Transverse colon (tissue), 4 donors: ENCODE results near the gene MILR1. TPM values are rescaled to one million over a fixed set of nuclear protein-coding genes. Genes with fewer than 3 reads are reported as not detected.
"Not testable (repeated sequence)": the region's sequence is repeated elsewhere in the genome, so short reads cannot be mapped to it uniquely, and the experiment has no call there.

Experiments used
- DNase-seq: peaks from one replicate; pipeline ENCODE4 v3.0.0-alpha.2; 2019
- H3K27ac ChIP-seq, 4 donors: fragments of 200-600 bp; sonication (generic); 2 replicates each; pipeline ENCODE4 v1.5.1; 2016 to 2018; ENCODE audit warnings: inconsistent platforms in 4 of 4
- H3K27me3 ChIP-seq: fragments of 200-600 bp; sonication (generic); 2 replicates; pipeline ENCODE4 v1.5.1; 2017; ENCODE audit warnings: inconsistent platforms
- H3K36me3 ChIP-seq, 4 donors: fragments of 200-600 bp; sonication (generic); 2 replicates each; pipeline ENCODE4 v1.5.1; 2017 to 2019; ENCODE audit warnings: inconsistent platforms in 4 of 4
- H3K4me1 ChIP-seq, 4 donors: fragments of 200-600 bp; sonication (generic); 2 replicates each; pipeline ENCODE4 v1.5.1; 2017 to 2020; ENCODE audit warnings: inconsistent platforms in 4 of 4
- H3K4me3 ChIP-seq, 4 donors: fragments of 200-600 bp; sonication (generic); 1 replicate in 1 of 4; 2 replicates in 3 of 4; pipeline versions ENCODE4 v1.5.1 to v1.6.1; 2017 to 2019; ENCODE audit warnings: inconsistent platforms in 4 of 4
- H3K9me3 ChIP-seq, 2 donors: fragments of 200-600 bp; sonication (generic); 2 replicates each; pipeline ENCODE4 v1.5.1; 2017 to 2019; ENCODE audit warnings: inconsistent platforms in 2 of 2
- EP300 ChIP-seq: sonication (generic); formaldehyde crosslinking; IDR thresholded peaks from one replicate; pipeline ENCODE4 v1.6.1; 2017; ENCODE audit warnings: antibody characterized with exemption, low read depth
- POLR2A ChIP-seq: fragments of 450-650 bp; IDR thresholded peaks from one replicate; pipeline ENCODE4 v1.6.1; 2016; ENCODE audit warnings: antibody characterized with exemption, mild to moderate bottlenecking, moderate library complexity
- POLR2AphosphoS5 ChIP-seq, 3 donors: sonication (generic); formaldehyde crosslinking; IDR thresholded peaks; one replicate each; pipeline ENCODE4 v1.6.1; 2016; ENCODE audit warnings: antibody characterized with exemption in 3 of 3
- WGBS, 2 donors: methylation state at CpG; one replicate each; pipeline ENCODE4 v1.1.5; 2018; ENCODE audit warnings: low coverage in 1 of 2; 5-methylcytosine and 5-hydroxymethylcytosine counted together
- in situ Hi-C, 4 donors: fragments of 200-750 bp; cut with MboI; loops; one replicate each; pipeline versions ENCODE4 v1.15.0 to v1.15.1; 2017; ENCODE audit warnings: low sequenced_read_pairs in 3 of 4, low pct_ligation_motif_present in 1 of 4, low pct_unique_long_range_greater_than_20kb in 1 of 4
- intact Hi-C: fragments of 100-400 bp; cut with DNase I; formaldehyde crosslinking; loops from one replicate; pipeline ENCODE4 v1.15.1; 2023; ENCODE audit warnings: low total_unique reads
- total RNA-seq, 4 donors: library from RNA; depleted of rRNA; stranded (reverse); fragments of >200 nt; gene quantifications; one replicate each; pipeline ENCODE4 v1.1.0, GENCODE V29; 2016
- TF ChIP-seq, protein P1 (sequence below), 5 experiments: fragments of 200-600 bp in 3 of 5; fragments of 450-650 bp in 2 of 5; sonication (generic) in 3 of 5; IDR thresholded peaks; 1 replicate in 2 of 5; 2 replicates in 3 of 5; pipeline ENCODE4 v1.5.1; 2016 to 2017; ENCODE audit warnings: antibody characterized with exemption in 5 of 5, inconsistent platforms in 3 of 5, mild to moderate bottlenecking in 2 of 5, moderate library complexity in 1 of 5

Gene MILR1
- total RNA-seq, 4 donors from 2014 or later: 1.4 to 2.3 TPM; not detected in 2

DNA sequence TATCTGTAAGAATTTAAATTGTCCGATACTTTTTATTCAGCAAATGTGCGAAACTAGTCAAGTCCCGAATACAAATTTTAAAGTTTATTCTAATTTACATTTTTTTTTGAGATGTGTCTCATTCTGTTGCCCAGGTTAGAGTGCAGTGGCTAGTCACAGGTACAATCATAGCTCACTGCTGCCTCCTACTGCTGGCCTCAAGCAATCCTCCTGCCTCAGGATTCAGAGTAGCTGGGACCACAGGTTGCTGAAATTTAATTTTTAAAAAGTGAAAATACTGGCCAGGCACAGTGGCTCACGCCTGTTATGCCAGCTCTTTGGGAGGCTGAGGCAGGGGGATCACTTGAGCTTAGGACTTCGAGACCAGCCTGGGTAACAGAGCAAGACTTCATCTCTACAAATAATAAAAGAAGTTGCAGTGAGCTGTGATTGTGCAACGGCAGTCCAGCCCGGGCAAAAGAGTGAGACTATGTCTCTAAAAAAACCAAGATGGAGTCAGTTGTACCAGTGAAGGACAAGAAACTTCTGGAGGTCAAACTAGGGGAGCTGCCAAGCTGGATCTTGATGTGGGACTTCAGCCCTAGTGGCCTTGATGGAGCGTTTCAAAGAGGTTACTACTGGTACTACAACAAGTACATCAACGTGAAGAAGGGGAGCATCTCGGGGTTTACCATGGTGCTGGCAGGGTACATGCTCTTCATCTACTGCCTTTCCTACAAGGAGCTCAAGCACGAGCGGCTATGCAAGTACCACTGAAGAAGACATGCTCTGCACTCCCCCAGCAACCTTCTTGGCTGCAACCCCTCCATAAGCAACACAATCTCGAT lies 42.3 kb downstream of the MILR1 start:
- intact Hi-C loops (no loop called here), in situ Hi-C loops (loop anchor here in 1 of 4 donors (10.0 kb wide), 1 partner anchor 66 kb away; no protein-coding TSS in a partner anchor)
- TF ChIP-seq, protein P1, sequence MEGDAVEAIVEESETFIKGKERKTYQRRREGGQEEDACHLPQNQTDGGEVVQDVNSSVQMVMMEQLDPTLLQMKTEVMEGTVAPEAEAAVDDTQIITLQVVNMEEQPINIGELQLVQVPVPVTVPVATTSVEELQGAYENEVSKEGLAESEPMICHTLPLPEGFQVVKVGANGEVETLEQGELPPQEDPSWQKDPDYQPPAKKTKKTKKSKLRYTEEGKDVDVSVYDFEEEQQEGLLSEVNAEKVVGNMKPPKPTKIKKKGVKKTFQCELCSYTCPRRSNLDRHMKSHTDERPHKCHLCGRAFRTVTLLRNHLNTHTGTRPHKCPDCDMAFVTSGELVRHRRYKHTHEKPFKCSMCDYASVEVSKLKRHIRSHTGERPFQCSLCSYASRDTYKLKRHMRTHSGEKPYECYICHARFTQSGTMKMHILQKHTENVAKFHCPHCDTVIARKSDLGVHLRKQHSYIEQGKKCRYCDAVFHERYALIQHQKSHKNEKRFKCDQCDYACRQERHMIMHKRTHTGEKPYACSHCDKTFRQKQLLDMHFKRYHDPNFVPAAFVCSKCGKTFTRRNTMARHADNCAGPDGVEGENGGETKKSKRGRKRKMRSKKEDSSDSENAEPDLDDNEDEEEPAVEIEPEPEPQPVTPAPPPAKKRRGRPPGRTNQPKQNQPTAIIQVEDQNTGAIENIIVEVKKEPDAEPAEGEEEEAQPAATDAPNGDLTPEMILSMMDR (IDR thresholded peaks at IDR 0.05): peak; percentile 35 to 61 (median 51)
- no peak for TF ChIP-seq EP300
- H3K27ac ChIP-seq: no peak overlapping the region
- DNase-seq: peak; percentile 37
- no peak overlapping the region for H3K4me3 ChIP-seq
- H3K4me1 ChIP-seq: peaks cover 16 to 23% (median 19%) of the 10 kb centered on the region in 4 donors
- H3K27me3 ChIP-seq: no peaks in the 10 kb centered on the region
- peaks cover 0 to 14% (median 0%) of the 10 kb centered on the region in 4 donors for H3K36me3 ChIP-seq
- 90 to 93% methylated on average over 5 to 13 of the region's 13 CpGs for WGBS, 2 donors
- no peaks in the 10 kb centered on the region for H3K9me3 ChIP-seq

DNA sequence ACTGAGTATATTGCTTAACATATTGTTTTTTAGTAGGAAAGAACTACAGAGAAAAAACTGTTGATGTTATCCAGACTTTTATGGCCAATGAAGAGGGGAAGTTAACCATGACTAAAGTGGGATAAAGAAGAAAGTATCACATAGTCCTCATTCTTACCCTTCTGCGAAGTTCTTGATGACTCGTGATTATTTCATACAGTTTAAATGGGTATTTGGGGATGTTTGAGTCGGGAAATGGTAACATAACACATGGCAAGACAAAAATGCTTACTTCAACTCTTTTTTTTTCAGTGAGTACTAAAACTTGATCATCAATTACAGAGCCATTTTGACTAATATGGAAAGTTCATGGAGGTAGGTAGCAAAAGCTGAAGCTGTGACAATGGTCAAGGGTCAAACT lies 43.1 kb downstream of the MILR1 start:
- H3K36me3 ChIP-seq: peaks cover 0 to 14% (median 0%) of the 10 kb centered on the region in 4 donors
- no peak overlapping the region for H3K4me3 ChIP-seq
- H3K4me1 ChIP-seq: peaks cover 16 to 23% (median 19%) of the 10 kb centered on the region in 4 donors
- no peak for TF ChIP-seq EP300
- TF ChIP-seq POLR2A: no peak
- no peak for TF ChIP-seq POLR2AphosphoS5 (IDR thresholded peaks at IDR 0.05)
- TF ChIP-seq, protein P1 (IDR thresholded peaks at IDR 0.05): no peak
- in situ Hi-C loops: loop anchor here in 1 of 4 donors (10.0 kb wide), 1 partner anchor 67 kb away; no protein-coding TSS in a partner anchor
- no peak overlapping the region for H3K27ac ChIP-seq
- intact Hi-C loops: no loop called here
- H3K9me3 ChIP-seq: no peaks in the 10 kb centered on the region
- no peak for DNase-seq
- no peaks in the 10 kb centered on the region for H3K27me3 ChIP-seq
- 71 to 78% methylated on average over 3 of the region's 3 CpGs for WGBS, 2 donors

DNA sequence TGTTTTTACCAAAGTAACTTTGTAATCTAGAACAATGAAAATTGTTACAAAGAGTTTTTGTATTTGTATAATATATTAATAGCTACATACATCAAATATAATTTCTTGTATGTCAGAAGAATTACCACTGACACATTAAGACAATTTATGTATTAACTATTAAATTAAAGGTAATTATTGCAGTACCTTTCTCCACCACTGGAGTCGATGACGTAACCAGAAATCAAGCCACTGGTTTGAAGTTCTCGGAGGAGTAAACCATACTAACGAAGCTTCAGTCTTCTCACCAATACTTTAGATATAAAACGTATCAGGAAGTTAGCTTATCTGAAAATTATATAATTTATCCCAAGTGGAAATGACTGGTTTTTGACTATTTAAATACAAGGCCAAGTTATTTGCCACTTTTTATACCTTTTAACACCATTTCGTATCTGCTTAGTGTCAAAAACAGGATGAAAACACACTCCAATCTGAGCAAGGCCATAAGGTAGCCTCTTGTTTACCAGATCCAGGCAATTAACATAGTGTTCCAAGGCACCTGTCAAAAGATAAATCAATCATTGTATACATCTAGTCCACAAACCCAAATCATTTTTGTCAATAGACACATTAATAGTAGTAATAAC lies 43.7 kb downstream of the MILR1 start:
- TF ChIP-seq EP300: no peak
- no peak for TF ChIP-seq POLR2A
- TF ChIP-seq, protein P1 (IDR thresholded peaks at IDR 0.05): peak; percentile 45 to 56 (median 49)
- no peak for DNase-seq
- intact Hi-C loops: no loop called here

DNA sequence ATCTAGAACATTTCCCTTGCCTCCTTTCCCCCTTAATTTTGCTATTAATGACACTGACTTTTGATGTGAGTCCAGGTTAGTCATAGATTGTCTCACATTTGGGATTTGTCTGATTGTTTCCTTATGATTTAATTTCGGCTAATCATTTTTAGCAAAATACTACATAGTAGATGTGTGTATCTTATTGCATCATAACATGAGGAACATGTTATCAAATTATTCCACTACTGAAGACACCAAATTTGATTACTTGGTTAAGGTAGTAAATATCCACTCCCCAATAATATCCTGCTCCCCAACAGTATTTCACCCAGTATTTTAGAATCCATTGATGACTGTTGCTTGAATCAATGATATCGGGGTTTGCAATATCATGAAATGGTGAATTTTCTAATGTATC lies 45.2 kb downstream of the MILR1 start:
- Histone ChIP-seq H3K36me3 (peaks cover 0 to 13% (median 3%) of the 10 kb centered on the region in 4 donors), H3K4me1 (peaks cover 16 to 44% (median 39%) of the 10 kb centered on the region in 4 donors), H3K27me3 (no peaks in the 10 kb centered on the region), H3K4me3 (no peak overlapping the region), H3K27ac (no peak overlapping the region), H3K9me3 (no peaks in the 10 kb centered on the region)
- 92 to 95% methylated on average over 2 of the region's 2 CpGs for WGBS, 2 donors
- no peak for DNase-seq
- in situ Hi-C loops: loop anchor here in 1 of 4 donors (10.0 kb wide), 1 partner anchor 69 kb away; no protein-coding TSS in a partner anchor
- intact Hi-C loops: no loop called here
- TF ChIP-seq POLR2AphosphoS5 (IDR thresholded peaks at IDR 0.05) (no peak), POLR2A (no peak), EP300 (no peak)

More for the DNA sequence above, 43.7 kb downstream of the MILR1 start:
- Histone ChIP-seq H3K27ac (no peak overlapping the region), H3K36me3 (peaks cover 0 to 14% (median 0%) of the 10 kb centered on the region in 4 donors), H3K9me3 (no peaks in the 10 kb centered on the region), H3K4me3 (no peak overlapping the region), H3K27me3 (no peaks in the 10 kb centered on the region), H3K4me1 (peaks cover 16 to 29% (median 25%) of the 10 kb centered on the region in 4 donors)
- 74 to 78% methylated on average over 6 of the region's 6 CpGs for WGBS, 2 donors
- in situ Hi-C loops: loop anchor here in 1 of 4 donors (10.0 kb wide), 1 partner anchor 68 kb away; no protein-coding TSS in a partner anchor

DNA sequence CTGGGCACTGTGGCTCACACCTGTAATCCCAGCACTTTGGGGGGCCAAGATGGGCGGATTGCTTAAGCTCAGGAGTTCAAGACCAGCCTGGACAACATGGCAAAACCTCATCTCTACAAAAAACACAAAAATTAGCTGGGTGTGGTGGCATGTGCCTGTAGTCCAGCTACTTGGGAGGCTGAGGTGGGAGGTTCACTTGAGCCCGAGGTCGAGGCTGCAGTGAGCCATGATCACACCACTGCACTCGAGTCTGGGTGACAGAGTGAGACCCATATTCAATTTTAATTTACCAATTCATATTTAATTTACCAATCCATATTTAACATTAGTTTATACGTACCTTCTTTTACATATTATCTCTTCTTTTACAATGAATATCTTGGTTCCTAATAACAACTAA lies 46.4 kb downstream of the MILR1 start:
- H3K27me3 ChIP-seq, DNase-seq, H3K27ac ChIP-seq, intact Hi-C loops, H3K9me3 ChIP-seq: not testable (repeated sequence)
- 83 to 93% methylated on average over 4 to 5 of the region's 5 CpGs for WGBS, 2 donors
- H3K4me1 ChIP-seq: peaks cover 16 to 56% (median 42%) of the 10 kb centered on the region in 4 donors
- peak overlapping the region in 1 of 4 donors; percentile 77 for H3K4me3 ChIP-seq
- peaks cover 0 to 22% (median 9%) of the 10 kb centered on the region in 4 donors for H3K36me3 ChIP-seq
- in situ Hi-C loops: loop anchor here in 1 of 4 donors (10.0 kb wide), 1 partner anchor 70 kb away; no protein-coding TSS in a partner anchor
